ENCODE data around the gene EDN2.

Gene EDN2

GRCh38 chr1:41493117-41493536, 8.6 kb upstream of the EDN2 start (continued):
- TF ChIP-seq ZNF398 (tag by site-specific recombination; IDR thresholded peaks at IDR 0.05) (peak; percentile 91), ZNF23 (tag by site-specific recombination; IDR thresholded peaks at IDR 0.05; ENCODE audit: borderline replicate concordance) (no peak), ZFP37 (tag by site-specific recombination; IDR thresholded peaks at IDR 0.05) (peak; percentile 60; the same call in 1 of the 2 replicates), KLF16 (tag by site-specific recombination; IDR thresholded peaks at IDR 0.05) (peak; percentile 51; the same call in 1 of the 2 replicates), SALL2 (tag by site-specific recombination; IDR thresholded peaks at IDR 0.05; ENCODE audit: borderline replicate concordance) (0 out of 2 replicates have a peak, but pooled peaks have one; percentile 13), ZNF600 (tag by site-specific recombination; IDR thresholded peaks at IDR 0.05) (peak; percentile 56), ZNF785 (tag by site-specific recombination; IDR thresholded peaks at IDR 0.05) (no peak), ZNF391 (tag by site-specific recombination; IDR thresholded peaks at IDR 0.05; ENCODE audit: borderline replicate concordance, low read depth) (no peak), ZNF354C (tag by site-specific recombination; IDR thresholded peaks at IDR 0.05; ENCODE audit: borderline replicate concordance, low read depth) (no peak), ZNF155 (tag by site-specific recombination; IDR thresholded peaks at IDR 0.05) (0 out of 2 replicates have a peak, but pooled peaks have one; percentile 74), ZNF707 (tag by site-specific recombination; IDR thresholded peaks at IDR 0.05) (no peak), ZNF645 (tag by site-specific recombination; IDR thresholded peaks at IDR 0.05) (no peak), ZNF629 (tag by site-specific recombination; IDR thresholded peaks at IDR 0.05) (peak; percentile 91), ZNF792 (tag by site-specific recombination; IDR thresholded peaks at IDR 0.05) (peak; percentile 95; the same call in 1 of the 2 replicates), ZNF677 (tag by site-specific recombination; IDR thresholded peaks at IDR 0.05) (no peak), SP2 (tag by site-specific recombination; IDR thresholded peaks at IDR 0.05) (peak; percentile 20; the same call in 1 of the 2 replicates), ELK4 (IDR thresholded peaks at IDR 0.05; ENCODE audit: borderline replicate concordance, low read depth, low read length) (no peak), ZNF280D (tag by site-specific recombination; IDR thresholded peaks at IDR 0.05) (peak; percentile 76; the same call in 1 of the 2 replicates), ZNF776 (tag by site-specific recombination; IDR thresholded peaks at IDR 0.05; ENCODE audit: borderline replicate concordance) (no peak), ZNF837 (tag by site-specific recombination; IDR thresholded peaks at IDR 0.05) (no peak), KLF7 (tag by site-specific recombination; IDR thresholded peaks at IDR 0.05; ENCODE audit: borderline replicate concordance) (no peak), ZSCAN5A (tag by site-specific recombination; IDR thresholded peaks at IDR 0.05) (0 out of 2 replicates have a peak, but pooled peaks have one; percentile 59), ZNF202 (tag by site-specific recombination; IDR thresholded peaks at IDR 0.05; ENCODE audit: borderline replicate concordance) (no peak), ZNF2 (tag by site-specific recombination; IDR thresholded peaks at IDR 0.05) (no peak), SP7 (tag by site-specific recombination; IDR thresholded peaks at IDR 0.05) (peak; percentile 91), INSM2 (tag by site-specific recombination; IDR thresholded peaks at IDR 0.05) (peak; percentile 49; the same call in 1 of the 2 replicates), ZNF266 (tag by site-specific recombination; IDR thresholded peaks at IDR 0.05; ENCODE audit: low read depth) (no peak), ZFP69B (tag by site-specific recombination; IDR thresholded peaks at IDR 0.05) (peak; percentile 99), ZNF664 (tag by site-specific recombination; IDR thresholded peaks at IDR 0.05) (no peak), ZNF843 (tag by site-specific recombination; IDR thresholded peaks at IDR 0.05) (no peak)

Data from HEK293 (cell line).